WI38 (cell line): Measurements from ENCODE around the gene LITAFD.

ENCODE experiments used
- H3K4me3 ChIP-seq: 2 replicates; pipeline ENCODE4 v1.5.1; 2011; ENCODE audit warnings: low read depth, mild to moderate bottlenecking, control low read depth, low read length
- CTCF ChIP-seq: IDR thresholded peaks from 2 replicates; pipeline ENCODE4 v1.5.1; 2012; ENCODE audit warnings: low read depth, mild to moderate bottlenecking, control low read depth, low read length

The LITAFD gene

GRCh38 chr16:8877894-8878522, 4.1 kb upstream of the LITAFD start:
- no peak for TF ChIP-seq CTCF
- no peak overlapping the region for H3K4me3 ChIP-seq

- H3K4me3 ChIP-seq, result no peak overlapping the region
- TF ChIP-seq CTCF, result no peak
These were observed 3.6 kb upstream of the LITAFD start for GRCh38 chr16:8878523-8878911.

GRCh38 chr16:8880839-8881510, 1.2 kb upstream of the LITAFD start:
- no peak overlapping the region for H3K4me3 ChIP-seq
- TF ChIP-seq CTCF, result no peak

GRCh38 chr16:8882725-8883377, 700 bp downstream of the LITAFD start:
- H3K4me3 ChIP-seq, result no peak overlapping the region
- no peak for TF ChIP-seq CTCF

GRCh38 chr16:8885674-8886592, 3.8 kb downstream of the LITAFD start:
- TF ChIP-seq CTCF, result no peak; the same call in 1 of the 2 replicates
- H3K4me3 ChIP-seq, result no peak overlapping the region

GRCh38 chr16:8886593-8887430, 4.7 kb downstream of the LITAFD start:
- H3K4me3 ChIP-seq, result no peak overlapping the region
- no peak for TF ChIP-seq CTCF
